BLaER1 treated with 17β-estradiol and CSF1 and Interleukin-3, amounts not matched to agents 10 nM and 100 nM (cell line): ENCODE measurements around the gene OR10C1.
"Not testable (repeated sequence)": the region's sequence is repeated elsewhere in the genome, so short reads cannot be mapped to it uniquely, and the experiment has no call there.

Source experiments
- H3K27ac ChIP-seq, 11 experiments: shearing (Covaris generic); formaldehyde crosslinking; 2 replicates each; pipeline ENCODE4 v1.8.1; 2022
- H3K27me3 ChIP-seq, 11 experiments: shearing (Covaris generic); formaldehyde crosslinking; 2 replicates each; pipeline ENCODE4 v1.8.1; 2022
- H3K36me3 ChIP-seq, 11 experiments: shearing (Covaris generic); formaldehyde crosslinking; 2 replicates each; pipeline ENCODE4 v1.8.1; 2022
- H3K4me1 ChIP-seq, 10 experiments: shearing (Covaris generic); formaldehyde crosslinking; 2 replicates each; pipeline ENCODE4 v1.8.1; 2022
- H3K4me2 ChIP-seq, 11 experiments: shearing (Covaris generic); formaldehyde crosslinking; 2 replicates each; pipeline ENCODE4 v1.8.1; 2022
- H3K4me3 ChIP-seq, 10 experiments: shearing (Covaris generic); formaldehyde crosslinking; 2 replicates each; pipeline ENCODE4 v1.8.1; 2022
- H3K9ac ChIP-seq, 11 experiments: shearing (Covaris generic); formaldehyde crosslinking; 2 replicates each; pipeline ENCODE4 v1.8.1; 2022
- H3K9me3 ChIP-seq, 11 experiments: shearing (Covaris generic); formaldehyde crosslinking; replicated peaks in 1 of 11; 2 replicates each; pipeline ENCODE4 v1.8.1; 2022
- H4K20me1 ChIP-seq, 11 experiments: shearing (Covaris generic); formaldehyde crosslinking; 2 replicates each; pipeline ENCODE4 v1.8.1; 2022
- Cebpa-rat ChIP-seq, 11 experiments: shearing (Covaris generic); IDR thresholded peaks; 2 replicates each; pipeline ENCODE4 v1.8.1; 2022

OR10C1 gene

GRCh38 chr6:29439006-29439405, at the start of gene OR10C1:
Gene OR10C1 (plus strand): TSS chr6:29439306. CDS start chr6:29440016, 710 bp downstream.
- Histone ChIP-seq H3K4me2 (no peak within 1 kb of the TSS), H3K36me3 (no peaks in the 10 kb centered on the region), H3K9me3 (peaks cover under 1 to 6% (median 4%) of the 10 kb centered on the region in 11 experiments; a peak in 16 of 22 replicates), H3K27ac (no peak within 1 kb of the TSS), H3K4me1 (no peaks in the 10 kb centered on the region), H3K9ac (no peak within 1 kb of the TSS), H3K27me3 (no peaks in the 10 kb centered on the region), H4K20me1 (no peaks in the 10 kb centered on the region), H3K4me3 (no peak within 1 kb of the TSS)
- TF ChIP-seq Cebpa-rat (IDR thresholded peaks at IDR 0.05), result no peak

GRCh38 chr6:29395331-29395730, 43.8 kb upstream of the OR10C1 start, which contains the start of gene OR12D2:
Gene OR12D2 (plus strand): TSS chr6:29395631. CDS start chr6:29396700, 1,069 bp downstream.
- Histone ChIP-seq H3K36me3 (no peaks in the 10 kb centered on the region), H3K4me2 (no peak within 1 kb of the TSS), H3K4me3 (no peak within 1 kb of the TSS), H3K27ac (no peak within 1 kb of the TSS), H3K4me1 (no peaks in the 10 kb centered on the region), H3K9ac (no peak within 1 kb of the TSS), H3K9me3 (no peaks in the 10 kb centered on the region), H3K27me3 (no peaks in the 10 kb centered on the region), H4K20me1 (no peaks in the 10 kb centered on the region)
- TF ChIP-seq Cebpa-rat (IDR thresholded peaks at IDR 0.05), result no peak

- H3K27me3 ChIP-seq, result no peaks in the 10 kb centered on the region
- no peak for TF ChIP-seq Cebpa-rat (IDR thresholded peaks at IDR 0.05)
- no peaks in the 10 kb centered on the region for H3K9me3 ChIP-seq
- H3K27ac ChIP-seq, result no peak overlapping the region
- H4K20me1 ChIP-seq, result no peaks in the 10 kb centered on the region
- H3K4me2 ChIP-seq, result no peak overlapping the region
- H3K36me3 ChIP-seq, result no peaks in the 10 kb centered on the region
- H3K4me1 ChIP-seq, result no peaks in the 10 kb centered on the region
- H3K4me3 ChIP-seq, result no peak overlapping the region
- H3K9ac ChIP-seq, result no peak overlapping the region
These were observed 39.6 kb upstream of the OR10C1 start for GRCh38 chr6:29399525-29399924.

GRCh38 chr6:29403801-29404200, 35.3 kb upstream of the OR10C1 start:
- Histone ChIP-seq H3K27ac (no peak overlapping the region), H3K4me1 (no peaks in the 10 kb centered on the region), H4K20me1 (no peaks in the 10 kb centered on the region), H3K9ac (no peak overlapping the region), H3K9me3 (no peaks in the 10 kb centered on the region; a peak in 2 of 22 replicates), H3K27me3 (no peaks in the 10 kb centered on the region), H3K36me3 (no peaks in the 10 kb centered on the region), H3K4me2 (no peak overlapping the region), H3K4me3 (no peak overlapping the region)
- TF ChIP-seq Cebpa-rat (IDR thresholded peaks at IDR 0.05), result no peak

- no peaks in the 10 kb centered on the region for H3K4me1 ChIP-seq
- no peaks in the 10 kb centered on the region for H3K27me3 ChIP-seq
- H3K27ac ChIP-seq, result no peak within 1 kb of the TSS
- no peak within 1 kb of the TSS for H3K4me3 ChIP-seq
- TF ChIP-seq Cebpa-rat (IDR thresholded peaks at IDR 0.05), result no peak
- H3K36me3 ChIP-seq, result no peaks in the 10 kb centered on the region
- H3K9me3 ChIP-seq, result peaks cover 19 to 32% (median 26%) of the 10 kb centered on the region in 11 experiments
- H3K9ac ChIP-seq, result no peak within 1 kb of the TSS
- H4K20me1 ChIP-seq, result no peaks in the 10 kb centered on the region
- no peak within 1 kb of the TSS for H3K4me2 ChIP-seq
These were observed 24.5 kb upstream of the OR10C1 start, which contains the start of gene OR12D1 for GRCh38 chr6:29414588-29414987. Gene OR12D1 (plus strand): TSS chr6:29414928.

GRCh38 chr6:29419516-29419915, 19.6 kb upstream of the OR10C1 start:
- no peaks in the 10 kb centered on the region for H3K27me3 ChIP-seq
- H3K4me1 ChIP-seq, result no peaks in the 10 kb centered on the region
- no peak overlapping the region for H3K27ac ChIP-seq
- H4K20me1 ChIP-seq, result no peaks in the 10 kb centered on the region
- no peak overlapping the region for H3K4me2 ChIP-seq
- TF ChIP-seq Cebpa-rat (IDR thresholded peaks at IDR 0.05), result no peak
- no peak overlapping the region for H3K9ac ChIP-seq
- H3K9me3 ChIP-seq, result no peaks in the 10 kb centered on the region
- no peak overlapping the region for H3K4me3 ChIP-seq
- H3K36me3 ChIP-seq, result no peaks in the 10 kb centered on the region

- Histone ChIP-seq H3K4me3 (no peak overlapping the region), H3K9ac (no peak overlapping the region), H3K36me3 (no peaks in the 10 kb centered on the region), H3K4me1 (no peaks in the 10 kb centered on the region), H4K20me1 (no peaks in the 10 kb centered on the region), H3K27me3 (no peaks in the 10 kb centered on the region), H3K9me3 (no peaks in the 10 kb centered on the region), H3K4me2 (no peak overlapping the region), H3K27ac (no peak overlapping the region)
- no peak for TF ChIP-seq Cebpa-rat (IDR thresholded peaks at IDR 0.05)
These were observed 14.9 kb upstream of the OR10C1 start for GRCh38 chr6:29424168-29424567.

GRCh38 chr6:29424575-29424974, 14.5 kb upstream of the OR10C1 start:
- Histone ChIP-seq H3K4me2 (no peak overlapping the region), H3K36me3 (no peaks in the 10 kb centered on the region), H3K27me3 (no peaks in the 10 kb centered on the region), H3K4me1 (no peaks in the 10 kb centered on the region), H4K20me1 (no peaks in the 10 kb centered on the region), H3K27ac (no peak overlapping the region), H3K9me3 (no peaks in the 10 kb centered on the region), H3K4me3 (no peak overlapping the region), H3K9ac (no peak overlapping the region)
- TF ChIP-seq Cebpa-rat (IDR thresholded peaks at IDR 0.05), result no peak

GRCh38 chr6:29425075-29425474, 14.0 kb upstream of the OR10C1 start:
- no peak for TF ChIP-seq Cebpa-rat (IDR thresholded peaks at IDR 0.05)
- no peak overlapping the region for H3K27ac ChIP-seq
- H3K9me3 ChIP-seq, result no peaks in the 10 kb centered on the region
- no peaks in the 10 kb centered on the region for H3K27me3 ChIP-seq
- H3K4me2 ChIP-seq, result no peak overlapping the region
- H3K36me3 ChIP-seq, result no peaks in the 10 kb centered on the region
- H3K4me3 ChIP-seq, result no peak overlapping the region
- H3K9ac ChIP-seq, result no peak overlapping the region
- no peaks in the 10 kb centered on the region for H4K20me1 ChIP-seq
- no peaks in the 10 kb centered on the region for H3K4me1 ChIP-seq

- H3K27ac ChIP-seq, result no peak overlapping the region
- H3K4me3 ChIP-seq, result no peak overlapping the region
These were observed 12.5 kb upstream of the OR10C1 start for GRCh38 chr6:29426654-29427053.

GRCh38 chr6:29436730-29437129, 2.4 kb upstream of the OR10C1 start:
- H3K27ac ChIP-seq, H3K4me3 ChIP-seq, H3K4me1 ChIP-seq, H3K9me3 ChIP-seq, H3K4me2 ChIP-seq, H3K36me3 ChIP-seq, H4K20me1 ChIP-seq, H3K9ac ChIP-seq, H3K27me3 ChIP-seq: not testable (repeated sequence)

More at GRCh38 chr6:29426654-29427053, 12.5 kb upstream of the OR10C1 start:
- Histone ChIP-seq H3K9me3 (no peaks in the 10 kb centered on the region), H4K20me1 (no peaks in the 10 kb centered on the region), H3K4me1 (no peaks in the 10 kb centered on the region), H3K36me3 (no peaks in the 10 kb centered on the region), H3K27me3 (no peaks in the 10 kb centered on the region), H3K4me2 (no peak overlapping the region), H3K9ac (no peak overlapping the region)
- no peak for TF ChIP-seq Cebpa-rat (IDR thresholded peaks at IDR 0.05)
